ENCODE results near the gene LIMS2.

The LIMS2 gene

DNA sequence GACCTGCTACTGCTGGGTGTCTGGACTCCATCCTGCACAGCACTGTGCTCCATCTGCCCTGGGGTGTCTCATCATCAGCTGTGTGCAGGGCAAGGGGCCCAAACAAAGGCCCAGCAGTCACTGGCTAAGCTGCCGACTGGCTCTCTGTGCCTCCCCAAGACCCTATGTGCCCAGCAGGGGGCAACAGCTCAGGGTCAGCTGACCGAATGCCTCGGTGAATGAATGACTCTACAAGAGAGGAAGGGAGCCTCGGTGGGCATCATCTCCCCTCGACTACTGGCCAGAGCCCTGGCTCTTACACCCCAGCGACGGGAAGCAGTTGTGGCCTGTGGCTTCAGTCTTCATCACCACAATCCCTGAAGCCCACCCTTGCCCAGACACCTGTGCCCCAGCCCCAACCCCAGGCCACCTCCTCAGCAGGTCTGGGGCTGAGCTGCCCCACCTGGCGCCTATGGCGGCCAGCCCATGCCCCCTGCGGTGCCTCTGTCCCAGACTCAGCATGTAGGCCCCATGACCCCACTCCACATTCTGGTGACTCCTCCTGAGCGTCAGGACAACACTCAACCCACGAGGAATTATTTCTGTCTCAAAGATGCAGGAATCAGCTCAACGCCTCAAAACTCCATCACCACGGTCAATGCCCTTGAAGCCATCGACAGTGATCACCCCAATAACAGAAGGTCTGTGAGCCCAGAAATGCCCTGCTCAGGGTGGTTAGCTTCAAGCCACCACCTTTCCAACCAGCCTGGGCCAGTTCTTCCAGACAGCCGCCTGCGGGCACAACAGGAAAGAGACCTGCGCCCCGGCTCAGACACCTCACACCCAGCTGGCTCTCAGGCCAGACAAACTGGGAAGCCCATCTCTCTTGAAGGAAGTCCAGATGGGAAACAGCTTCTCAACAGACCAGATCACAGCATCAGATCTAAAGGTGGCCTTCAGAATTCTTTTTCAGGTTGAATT is 31.0 kb downstream of the LIMS2 start:
- no peak for DNase-seq

GRCh38 chr2:127643439-127644065 is 31.8 kb downstream of the LIMS2 start:
- no peak for DNase-seq

DNA sequence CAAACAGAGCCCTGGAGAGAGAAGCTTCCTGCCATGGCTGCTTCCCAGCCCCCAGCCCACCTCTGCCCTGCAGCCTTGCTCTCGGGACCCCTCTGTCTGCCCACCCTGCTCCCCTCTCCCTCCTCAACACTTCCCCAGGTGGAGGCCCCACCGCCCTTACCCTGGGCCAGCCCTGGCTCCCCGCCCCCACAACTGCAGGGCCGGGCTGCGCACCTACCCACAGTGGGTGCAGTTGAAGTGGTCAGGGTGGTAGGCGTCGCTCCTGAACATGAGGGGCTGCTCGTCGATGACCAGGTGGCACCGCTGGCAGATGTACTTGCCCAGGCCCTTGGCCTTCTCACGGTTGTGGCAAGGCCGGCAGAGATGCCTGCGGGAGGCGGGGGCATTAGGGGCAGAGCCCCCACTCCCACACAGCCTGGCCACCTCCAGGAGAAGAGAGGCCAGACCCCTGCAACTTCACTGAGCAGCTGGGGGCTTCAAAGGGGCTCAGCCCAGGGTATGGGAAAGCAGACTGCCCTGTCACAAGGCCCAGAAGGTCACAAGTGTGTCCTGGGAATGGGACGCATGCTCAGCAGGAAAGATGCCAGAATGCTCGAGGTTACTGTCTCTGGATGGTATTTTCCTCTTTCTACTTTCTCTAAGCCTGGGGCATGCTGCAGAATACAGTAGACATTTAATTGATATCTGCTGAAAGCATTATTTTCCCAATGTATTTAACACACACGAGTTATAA is 32.5 kb downstream of the LIMS2 start:
- no peak for DNase-seq

GRCh38 chr2:127641846-127642507 is 33.4 kb downstream of the LIMS2 start:
- no peak for DNase-seq

GRCh38 chr2:127641133-127641532 is 34.2 kb downstream of the LIMS2 start:
- no peak for DNase-seq

DNA sequence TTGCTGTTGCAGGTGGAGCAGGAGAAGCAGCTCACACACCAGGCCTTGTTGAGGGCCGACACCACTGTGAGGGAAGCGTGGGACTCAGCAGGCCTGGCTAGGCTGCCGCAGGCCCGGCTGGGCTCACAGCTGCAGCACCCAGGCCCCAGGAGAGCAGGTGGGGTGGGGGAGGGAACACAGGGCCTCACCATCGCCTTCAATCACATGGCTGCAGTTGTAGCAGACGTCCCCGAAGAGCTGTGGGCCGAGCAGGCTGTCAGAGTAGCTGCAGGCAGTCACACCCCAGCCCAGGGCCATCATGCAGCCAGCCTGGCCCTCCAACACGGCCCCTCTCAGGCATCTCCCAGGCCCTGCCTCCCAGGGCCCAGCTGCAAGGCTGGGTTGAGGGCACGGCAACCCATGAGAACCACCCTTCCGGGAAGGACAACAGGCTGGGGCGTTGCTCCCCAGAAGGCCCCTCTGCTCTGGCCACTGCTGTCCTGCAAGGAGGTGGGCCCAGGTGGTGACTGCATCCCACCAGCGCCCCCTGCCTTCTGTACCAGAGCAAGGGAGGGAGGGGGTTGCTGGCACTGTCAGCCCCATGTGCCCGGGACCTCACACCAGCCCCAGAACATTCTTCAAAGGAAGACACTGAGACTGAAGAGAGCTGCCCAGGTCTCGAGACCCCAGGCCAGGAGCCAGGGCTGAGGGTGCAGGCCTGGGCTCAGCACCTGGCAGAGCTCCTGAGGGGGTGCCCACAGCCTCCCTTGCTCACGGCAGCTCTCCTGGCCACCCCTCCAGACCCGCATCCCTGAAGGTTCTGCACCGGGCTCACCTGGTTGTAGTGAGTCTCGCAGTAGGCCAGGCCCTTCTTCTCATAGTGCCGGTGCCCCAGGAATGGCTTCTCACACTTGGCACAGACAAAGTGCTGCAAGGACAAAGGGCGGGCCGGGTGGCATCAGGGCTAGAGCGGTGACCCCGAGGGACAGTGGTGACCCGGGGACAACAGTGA is 35.0 kb downstream of the LIMS2 start:
- no peak for DNase-seq

DNA sequence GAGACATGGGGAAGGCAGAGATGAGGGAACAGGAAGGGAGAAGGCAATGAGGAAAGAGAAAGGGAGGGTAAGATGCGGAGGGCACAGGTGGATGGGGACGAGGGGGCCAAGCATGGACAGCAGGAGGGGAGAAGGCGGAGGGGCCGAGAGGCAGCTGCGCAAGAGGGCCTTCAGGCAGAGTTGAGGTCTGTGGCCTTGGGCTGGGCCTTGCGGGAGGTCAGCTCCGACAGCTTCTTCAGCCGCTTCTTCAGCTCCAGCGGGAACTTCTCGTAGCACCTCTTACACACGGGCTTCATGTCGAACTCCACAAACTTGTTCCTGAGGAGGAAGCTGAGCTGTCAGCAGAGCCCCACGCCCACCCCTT is 36.2 kb downstream of the LIMS2 start:
- DNase-seq: no peak

- DNase-seq: no peak
Observed at GRCh38 chr2:127638361-127639110, 36.8 kb downstream of the LIMS2 start.

DNA sequence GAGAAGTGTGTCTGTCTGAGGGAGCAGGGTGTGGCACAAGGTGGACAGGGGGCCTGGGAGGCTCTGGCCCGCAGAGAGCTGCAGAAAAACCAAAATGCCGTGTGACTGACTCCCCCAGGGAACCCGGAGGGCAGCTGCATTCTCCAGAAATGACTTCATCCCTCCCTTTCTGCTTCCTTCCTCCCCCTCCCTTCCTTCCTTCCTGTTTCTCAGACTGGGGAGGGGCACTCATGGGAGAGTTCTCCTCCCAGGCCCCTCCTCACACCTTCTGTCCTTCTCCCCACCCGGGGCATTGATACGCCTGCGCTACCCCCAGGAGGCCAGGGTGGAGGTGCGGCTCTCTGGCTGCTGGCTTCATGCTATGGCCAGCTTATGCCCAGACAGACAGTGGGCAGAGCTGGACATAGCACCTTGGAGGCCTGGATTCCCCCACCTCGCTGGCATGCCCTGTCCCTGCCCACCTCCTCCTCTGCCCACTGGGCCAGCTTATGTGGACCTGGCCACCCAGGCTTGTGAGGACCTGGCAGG is 37.5 kb downstream of the LIMS2 start:
- peak; percentile 15 for DNase-seq

DNA sequence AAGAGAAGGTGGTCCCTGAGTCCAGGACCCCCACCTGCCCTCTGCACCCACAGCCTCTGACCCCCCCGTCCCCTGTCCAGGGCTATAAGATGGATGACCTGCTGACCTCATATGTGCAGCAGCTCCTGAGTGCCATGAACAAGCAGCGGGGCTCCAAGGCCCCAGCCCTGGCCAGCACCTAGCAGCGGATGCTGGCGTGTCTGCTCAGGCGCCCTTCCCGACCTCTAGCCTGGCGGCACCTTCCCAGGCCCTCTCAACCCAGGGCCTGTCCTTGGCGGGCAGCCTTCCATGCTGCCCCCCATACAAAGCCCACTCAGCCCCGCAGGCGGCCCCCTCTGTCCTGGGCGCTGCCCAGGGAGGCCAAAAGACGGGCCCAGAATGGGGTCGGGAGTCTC is 38.1 kb downstream of the LIMS2 start:
- DNase-seq: no peak

DNA sequence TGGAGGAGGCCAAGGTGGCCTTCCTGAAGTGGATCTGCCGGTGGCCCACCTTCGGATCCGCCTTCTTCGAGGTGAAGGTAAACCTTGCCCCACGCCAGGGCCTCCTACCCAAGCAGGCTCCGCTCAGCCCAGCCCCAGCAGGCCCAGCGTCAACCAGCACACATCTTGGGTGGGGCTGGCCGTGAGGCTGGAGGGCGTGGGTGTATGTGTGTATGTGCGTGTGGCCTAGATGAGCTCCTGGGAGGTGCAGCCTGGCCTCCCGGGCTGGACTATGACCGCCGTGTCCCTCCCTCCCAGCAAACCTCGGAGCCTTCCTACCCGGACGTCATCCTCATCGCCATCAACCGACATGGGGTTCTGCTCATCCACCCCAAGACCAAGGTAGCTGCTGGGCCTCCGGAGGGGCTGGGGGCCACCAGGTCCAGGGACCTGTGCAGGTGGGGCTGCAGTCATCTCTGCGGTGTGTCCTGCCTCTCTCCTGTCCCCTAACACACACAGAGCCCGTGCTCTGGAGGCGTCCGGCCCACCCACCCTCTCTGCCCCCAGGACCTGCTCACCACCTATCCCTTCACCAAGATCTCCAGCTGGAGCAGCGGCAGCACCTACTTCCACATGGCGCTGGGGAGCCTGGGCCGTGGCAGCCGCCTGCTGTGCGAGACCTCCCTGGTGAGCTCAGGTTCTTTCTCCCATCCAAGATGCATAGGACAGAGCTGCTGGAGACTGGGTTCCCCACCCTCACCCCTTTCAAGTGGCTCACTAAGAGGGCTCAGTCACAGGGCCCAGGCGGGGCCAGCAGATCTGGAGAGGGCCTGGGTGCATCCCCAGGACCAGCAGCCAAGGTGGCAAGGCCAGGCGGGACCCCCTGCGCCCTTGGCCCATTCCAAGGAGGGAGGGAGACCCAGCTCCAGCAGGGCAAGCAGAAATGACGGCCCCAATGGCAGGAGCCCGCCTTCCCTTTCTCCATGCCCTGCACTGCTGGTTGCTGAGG is 38.8 kb downstream of the LIMS2 start:
- DNase-seq: no peak

- no peak for DNase-seq
Observed at GRCh38 chr2:127635380-127636237, 39.7 kb downstream of the LIMS2 start.

- no peak for DNase-seq
Observed at GRCh38 chr2:127634626-127635379, 40.5 kb downstream of the LIMS2 start.

GRCh38 chr2:127634066-127634617 is 41.2 kb downstream of the LIMS2 start:
- DNase-seq: no peak

GRCh38 chr2:127633556-127634065 is 41.7 kb downstream of the LIMS2 start:
- no peak for DNase-seq

DNA sequence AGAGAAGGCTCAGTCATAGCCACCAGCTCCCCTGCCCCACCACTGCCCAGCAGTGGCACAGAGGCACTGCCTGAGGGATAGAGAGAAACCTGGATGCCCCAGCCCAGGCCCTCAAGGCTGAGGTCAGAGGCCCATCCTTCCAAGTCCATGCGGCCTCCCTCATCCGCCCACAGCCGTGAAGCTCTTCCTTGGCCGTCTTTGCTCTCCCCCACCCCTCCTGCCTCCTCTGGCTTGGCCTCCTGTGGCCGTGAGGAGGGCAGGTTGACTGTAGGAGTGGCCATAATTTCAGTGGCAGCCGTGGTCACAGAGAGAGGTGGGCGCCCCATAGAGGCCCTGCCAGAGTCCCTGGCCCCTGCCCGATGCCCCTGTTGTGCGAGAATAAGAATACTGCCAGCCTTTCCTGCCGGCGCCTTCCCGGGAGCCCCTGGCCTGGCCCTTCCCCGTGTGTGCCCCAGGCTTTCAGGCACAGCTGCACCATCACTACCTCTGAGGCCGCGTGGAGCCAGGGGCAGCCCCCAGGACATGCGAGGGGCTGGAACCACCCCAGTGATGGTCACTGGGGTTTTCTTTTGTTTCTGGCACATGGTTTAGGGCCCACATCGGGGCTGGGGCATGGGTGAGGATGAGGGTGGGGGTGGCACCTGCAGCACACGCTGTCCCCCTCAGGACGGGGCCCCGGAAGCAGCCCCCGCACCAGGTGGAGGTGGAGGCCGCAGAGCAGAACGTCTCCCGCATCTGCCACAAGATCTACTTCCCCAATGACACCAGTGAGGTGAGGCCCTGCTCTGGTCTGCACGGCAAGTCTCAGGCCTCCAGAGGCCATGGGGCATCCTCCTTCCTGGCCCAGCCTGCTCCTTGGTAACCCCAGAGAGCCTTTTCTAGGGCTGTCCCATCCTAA is 42.5 kb downstream of the LIMS2 start:
- no peak for DNase-seq

All from GOT3 (cell line).